ENCODE measurements around the gene PPP6R3. TPM values are rescaled to one million over a fixed set of nuclear protein-coding genes. Genes with fewer than 3 reads are reported as not detected.

Gene PPP6R3
- total RNA-seq, 1 donor: 232 TPM

DNA sequence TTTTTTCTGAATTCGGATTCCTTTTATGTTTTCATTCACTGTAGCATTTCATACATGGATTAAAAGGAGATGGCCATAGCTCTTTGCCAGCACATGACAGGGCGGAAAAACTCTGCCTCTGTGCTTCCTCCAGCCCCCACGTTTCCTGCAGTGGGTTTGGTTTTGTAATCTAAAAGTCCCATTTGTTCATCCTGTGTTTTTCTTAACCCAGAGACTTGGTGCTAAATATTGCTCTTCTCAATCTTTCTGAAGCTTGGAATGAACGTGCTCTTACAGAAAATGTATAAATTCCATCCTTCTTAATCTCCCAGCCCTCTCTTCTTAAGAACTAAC is 89.9 kb downstream of the PPP6R3 start:
- Histone ChIP-seq H3K4me1 (ENCODE audit: insufficient read depth, low read length) (peaks cover 52% of the 10 kb centered on the region), H3K9me3 (ENCODE audit: low read depth, low read length) (no peaks in the 10 kb centered on the region), H3K27me3 (ENCODE audit: insufficient read depth, low read length) (no peaks in the 10 kb centered on the region), H3K4me3 (ENCODE audit: low read length) (no peak overlapping the region)

DNA sequence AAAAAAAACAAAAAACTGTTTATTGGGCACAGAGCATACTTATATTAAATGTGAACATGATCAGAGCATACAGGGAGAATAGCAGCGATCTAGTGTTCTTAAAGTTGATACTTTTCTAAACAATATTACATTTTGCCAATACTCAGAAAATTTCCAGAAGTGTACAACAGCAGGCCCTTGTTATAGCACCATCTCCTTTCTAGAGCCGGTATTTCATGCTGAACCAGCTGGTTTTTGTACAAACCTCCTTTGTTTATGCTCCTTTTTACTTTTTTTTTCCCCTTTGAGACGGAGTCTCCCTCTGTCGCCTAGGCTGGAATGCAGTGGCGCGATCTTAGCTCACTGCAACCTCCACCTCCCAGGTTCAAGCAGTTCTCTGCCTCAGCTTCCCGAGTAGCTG is 90.7 kb downstream of the PPP6R3 start:
- Histone ChIP-seq H3K4me3 (ENCODE audit: low read length) (no peak overlapping the region), H3K9me3 (ENCODE audit: low read depth, low read length) (no peaks in the 10 kb centered on the region), H3K4me1 (ENCODE audit: insufficient read depth, low read length) (peaks cover 45% of the 10 kb centered on the region), H3K27me3 (ENCODE audit: insufficient read depth, low read length) (no peaks in the 10 kb centered on the region)

DNA sequence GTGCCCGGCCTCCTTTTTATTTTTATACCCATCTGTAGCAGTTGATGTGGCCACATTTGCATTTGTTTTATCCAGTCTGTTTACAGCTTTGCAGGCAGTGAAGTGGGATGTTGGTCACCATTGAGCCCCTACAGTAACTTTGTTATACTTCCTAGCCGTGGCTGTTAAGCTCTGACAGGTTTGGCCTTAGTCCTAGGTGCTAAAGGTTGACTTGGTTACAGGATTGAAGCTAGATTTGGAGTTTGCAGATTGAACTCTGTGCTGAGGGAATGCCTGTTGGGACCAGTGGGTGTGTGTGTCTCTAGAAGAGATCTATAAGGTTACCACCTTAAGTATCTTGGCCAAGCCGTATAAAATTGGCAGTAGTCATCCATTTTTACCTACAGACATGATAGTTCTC is 91.2 kb downstream of the PPP6R3 start:
- Histone ChIP-seq H3K4me3 (ENCODE audit: low read length) (no peak overlapping the region), H3K27me3 (ENCODE audit: insufficient read depth, low read length) (no peaks in the 10 kb centered on the region), H3K9me3 (ENCODE audit: low read depth, low read length) (no peaks in the 10 kb centered on the region), H3K4me1 (ENCODE audit: insufficient read depth, low read length) (peaks cover 39% of the 10 kb centered on the region)

DNA sequence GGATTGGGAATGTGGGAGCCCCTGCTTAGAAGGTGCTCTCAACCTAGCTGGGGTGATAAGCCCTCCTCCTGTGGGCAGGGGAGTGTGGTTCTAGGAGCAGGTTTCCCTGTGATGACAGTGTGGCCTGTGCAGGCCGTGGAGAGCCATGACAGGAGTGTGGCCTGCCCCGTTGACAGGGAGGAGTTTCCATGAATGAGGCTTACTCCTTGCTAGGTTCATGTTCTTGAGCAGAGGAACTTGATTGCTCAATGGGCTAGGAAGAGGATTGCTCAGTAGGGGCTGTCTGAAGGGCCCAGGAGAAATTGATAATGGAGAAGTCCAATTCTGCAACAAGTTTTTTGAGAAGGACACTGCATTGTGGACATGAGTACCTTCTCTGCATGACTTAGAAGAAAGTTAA is 92.0 kb downstream of the PPP6R3 start:
- Histone ChIP-seq H3K27me3 (ENCODE audit: insufficient read depth, low read length) (no peaks in the 10 kb centered on the region), H3K4me1 (ENCODE audit: insufficient read depth, low read length) (peaks cover 39% of the 10 kb centered on the region), H3K4me3 (ENCODE audit: low read length) (no peak overlapping the region), H3K9me3 (ENCODE audit: low read depth, low read length) (no peaks in the 10 kb centered on the region)

DNA sequence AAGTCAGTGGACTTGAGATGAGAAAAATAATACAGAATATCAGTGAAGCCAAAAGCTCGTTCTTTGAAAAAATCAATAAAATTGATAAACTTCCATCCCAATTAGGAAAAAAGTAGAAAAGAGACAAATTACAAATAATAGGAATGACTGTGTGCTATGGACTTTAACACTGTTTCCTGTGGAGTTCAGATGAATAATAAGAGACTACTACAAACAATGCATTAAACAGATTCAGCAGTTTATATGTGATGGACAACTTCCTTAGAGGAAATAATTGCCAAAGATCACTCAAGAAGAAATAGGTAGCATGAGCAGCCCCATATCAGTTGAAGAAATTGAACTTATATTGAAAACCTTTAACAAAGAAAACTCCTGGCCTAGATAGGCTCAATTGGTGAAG is 99.7 kb downstream of the PPP6R3 start:
- Histone ChIP-seq H3K4me1 (ENCODE audit: insufficient read depth, low read length) (no peaks in the 10 kb centered on the region), H3K27me3 (ENCODE audit: insufficient read depth, low read length) (no peaks in the 10 kb centered on the region), H3K4me3 (ENCODE audit: low read length) (no peak overlapping the region), H3K9me3 (ENCODE audit: low read depth, low read length) (no peaks in the 10 kb centered on the region)

DNA sequence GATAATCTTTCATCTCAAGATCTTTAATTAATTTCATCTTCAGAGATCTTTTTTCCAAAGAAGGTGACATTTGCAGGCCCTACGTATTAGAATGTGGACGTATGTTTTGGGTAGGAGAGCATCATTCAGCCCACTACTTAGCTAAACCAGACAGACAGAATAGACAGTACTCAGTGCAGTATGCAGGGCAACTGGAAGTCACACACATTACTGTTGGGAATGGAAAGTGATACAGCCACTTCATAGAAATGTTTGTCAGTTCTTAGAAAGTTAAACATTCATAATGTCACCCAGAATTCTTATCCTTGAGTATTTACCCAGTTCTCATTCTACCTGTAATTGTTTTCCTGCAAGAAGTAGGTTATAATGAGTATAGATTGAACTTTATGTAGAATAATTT is 102.9 kb downstream of the PPP6R3 start:
- Histone ChIP-seq H3K4me1 (ENCODE audit: insufficient read depth, low read length) (peaks cover 9% of the 10 kb centered on the region), H3K27me3 (ENCODE audit: insufficient read depth, low read length) (no peaks in the 10 kb centered on the region), H3K4me3 (ENCODE audit: low read length) (no peak overlapping the region)

DNA sequence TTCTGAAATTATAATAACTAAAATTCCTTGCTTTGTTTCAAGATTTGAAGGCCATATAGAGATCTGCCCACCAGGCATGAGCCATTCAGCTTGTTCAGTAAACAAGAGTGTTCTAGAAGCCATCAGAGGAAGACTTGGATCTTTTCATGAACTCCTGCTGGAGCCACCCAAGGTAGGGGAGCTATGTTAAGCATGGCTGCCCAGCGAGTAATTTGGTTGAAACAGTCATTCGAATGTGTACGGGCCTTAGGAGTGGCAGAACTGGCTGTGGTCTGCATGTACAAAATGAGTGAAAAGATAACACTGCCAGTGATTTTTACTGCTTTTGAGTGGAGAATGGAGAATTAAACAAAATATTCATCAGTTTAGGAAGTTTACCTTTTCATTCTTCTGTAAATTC is 103.7 kb downstream of the PPP6R3 start:
- Histone ChIP-seq H3K4me3 (ENCODE audit: low read length) (no peak overlapping the region), H3K9me3 (ENCODE audit: low read depth, low read length) (no peaks in the 10 kb centered on the region), H3K27me3 (ENCODE audit: insufficient read depth, low read length) (no peaks in the 10 kb centered on the region), H3K4me1 (ENCODE audit: insufficient read depth, low read length) (peaks cover 9% of the 10 kb centered on the region)

More for the DNA sequence above, 102.9 kb downstream of the PPP6R3 start:
- H3K9me3 ChIP-seq (ENCODE audit: low read depth, low read length): no peaks in the 10 kb centered on the region

DNA sequence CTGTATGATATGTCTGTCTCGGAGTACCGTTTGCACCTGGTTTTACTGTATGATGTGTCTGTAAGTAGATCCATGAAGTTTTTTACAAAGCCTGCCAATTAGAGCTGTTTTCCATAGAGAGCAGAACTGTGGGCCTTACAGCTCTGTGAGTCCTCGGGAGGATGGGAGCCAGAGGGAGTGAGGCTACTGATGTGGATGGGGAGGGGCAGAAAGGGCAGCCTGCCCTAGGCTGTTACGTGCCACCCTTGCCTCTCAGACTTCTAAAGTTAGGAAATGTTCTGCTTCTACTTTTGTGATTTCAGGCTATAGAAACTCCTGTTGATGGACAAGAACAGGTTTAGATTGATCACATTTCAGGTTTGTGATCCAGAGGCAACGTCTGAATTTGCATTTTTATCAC is 105.2 kb downstream of the PPP6R3 start:
- Histone ChIP-seq H3K27me3 (ENCODE audit: insufficient read depth, low read length) (no peaks in the 10 kb centered on the region), H3K4me1 (ENCODE audit: insufficient read depth, low read length) (peaks cover 9% of the 10 kb centered on the region), H3K4me3 (ENCODE audit: low read length) (no peak overlapping the region), H3K9me3 (ENCODE audit: low read depth, low read length) (no peaks in the 10 kb centered on the region)

DNA sequence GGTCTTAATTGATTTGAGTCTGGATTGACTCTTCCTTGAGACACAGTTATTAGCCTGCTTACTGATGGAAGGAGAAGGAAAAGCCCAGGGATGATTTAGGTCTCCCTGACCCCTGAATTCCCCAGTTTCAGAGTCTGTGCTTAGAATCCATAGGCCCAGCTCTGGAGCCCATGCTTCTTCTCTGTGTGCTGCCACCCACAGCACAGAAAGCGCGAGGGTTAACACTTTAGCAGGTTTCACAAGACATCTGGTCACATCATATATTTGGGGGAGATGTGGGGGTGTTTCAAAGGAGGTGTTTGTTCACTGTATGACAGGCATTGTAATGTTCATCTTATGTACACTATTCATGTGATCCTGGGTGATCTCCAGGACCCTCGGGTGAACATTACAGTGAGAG is 107.0 kb downstream of the PPP6R3 start:
- H3K4me3 ChIP-seq (ENCODE audit: low read length): no peak overlapping the region
- no peaks in the 10 kb centered on the region for H3K27me3 ChIP-seq (ENCODE audit: insufficient read depth, low read length)
- peaks cover 9% of the 10 kb centered on the region for H3K4me1 ChIP-seq (ENCODE audit: insufficient read depth, low read length)
- no peaks in the 10 kb centered on the region for H3K9me3 ChIP-seq (ENCODE audit: low read depth, low read length)

DNA sequence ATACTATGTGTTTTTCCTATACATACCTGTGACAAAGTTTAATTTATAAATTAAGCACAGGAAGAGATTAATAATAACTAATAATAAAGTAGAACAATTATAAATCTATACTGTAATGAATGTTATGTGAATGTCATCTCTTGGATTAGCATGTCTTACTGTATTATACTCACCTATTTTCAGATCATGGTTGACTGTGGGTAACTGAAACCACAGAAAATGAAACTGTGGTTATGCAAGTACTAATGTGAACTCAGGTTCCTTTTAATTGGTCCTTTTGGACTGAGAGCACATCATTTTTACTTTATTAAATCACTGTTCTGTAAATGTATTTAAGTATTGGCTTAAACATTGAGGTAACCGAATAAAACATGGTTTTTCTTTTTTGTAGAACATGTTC is 108.8 kb downstream of the PPP6R3 start:
- no peaks in the 10 kb centered on the region for H3K9me3 ChIP-seq (ENCODE audit: low read depth, low read length)
- H3K4me3 ChIP-seq (ENCODE audit: low read length): no peak overlapping the region
- no peaks in the 10 kb centered on the region for H3K27me3 ChIP-seq (ENCODE audit: insufficient read depth, low read length)
- peaks cover 9% of the 10 kb centered on the region for H3K4me1 ChIP-seq (ENCODE audit: insufficient read depth, low read length)

DNA sequence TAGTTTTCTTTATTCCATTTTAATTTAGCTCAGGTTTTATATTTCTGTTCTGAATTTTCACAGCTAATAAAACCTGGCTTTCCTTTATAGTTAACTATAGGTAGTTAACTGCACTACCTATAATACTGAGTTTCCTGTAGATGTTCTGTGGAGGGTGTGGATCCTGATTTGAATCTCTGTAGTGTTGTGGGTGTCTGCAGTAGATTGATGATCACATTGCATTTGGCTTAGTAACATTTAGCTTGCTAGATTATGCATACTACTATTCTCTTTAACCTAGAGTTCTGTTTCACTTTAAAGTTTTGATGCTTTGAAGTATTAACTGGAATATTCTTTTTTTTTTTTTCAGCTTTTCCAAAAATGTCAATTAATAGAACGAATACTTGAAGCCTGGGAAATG is 110.1 kb downstream of the PPP6R3 start:
- Histone ChIP-seq H3K4me1 (ENCODE audit: insufficient read depth, low read length) (peaks cover 6% of the 10 kb centered on the region), H3K9me3 (ENCODE audit: low read depth, low read length) (no peaks in the 10 kb centered on the region), H3K27me3 (ENCODE audit: insufficient read depth, low read length) (no peaks in the 10 kb centered on the region), H3K4me3 (ENCODE audit: low read length) (no peak overlapping the region)

DNA sequence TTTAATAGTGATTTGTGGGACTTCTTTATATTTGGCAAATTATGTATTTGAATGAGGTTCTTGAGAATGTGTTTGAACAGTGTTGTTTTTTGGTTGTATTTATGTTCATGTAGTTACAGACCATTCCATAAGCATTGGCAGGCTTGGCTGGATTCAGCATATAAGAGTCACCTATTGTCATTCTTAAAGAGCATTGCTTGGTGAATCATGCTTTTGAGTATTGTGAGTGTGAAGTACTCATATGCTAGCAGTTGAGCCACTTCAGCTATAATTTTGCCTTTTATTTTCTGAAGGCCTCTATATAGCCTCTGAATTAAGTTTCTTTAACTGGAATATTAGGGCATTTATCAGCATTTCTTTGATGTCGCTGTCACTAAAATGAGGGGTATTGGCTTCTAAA is 113.8 kb downstream of the PPP6R3 start:
- no peaks in the 10 kb centered on the region for H3K4me1 ChIP-seq (ENCODE audit: insufficient read depth, low read length)
- no peak overlapping the region for H3K4me3 ChIP-seq (ENCODE audit: low read length)
- H3K27me3 ChIP-seq (ENCODE audit: insufficient read depth, low read length): no peaks in the 10 kb centered on the region
- no peaks in the 10 kb centered on the region for H3K9me3 ChIP-seq (ENCODE audit: low read depth, low read length)

DNA sequence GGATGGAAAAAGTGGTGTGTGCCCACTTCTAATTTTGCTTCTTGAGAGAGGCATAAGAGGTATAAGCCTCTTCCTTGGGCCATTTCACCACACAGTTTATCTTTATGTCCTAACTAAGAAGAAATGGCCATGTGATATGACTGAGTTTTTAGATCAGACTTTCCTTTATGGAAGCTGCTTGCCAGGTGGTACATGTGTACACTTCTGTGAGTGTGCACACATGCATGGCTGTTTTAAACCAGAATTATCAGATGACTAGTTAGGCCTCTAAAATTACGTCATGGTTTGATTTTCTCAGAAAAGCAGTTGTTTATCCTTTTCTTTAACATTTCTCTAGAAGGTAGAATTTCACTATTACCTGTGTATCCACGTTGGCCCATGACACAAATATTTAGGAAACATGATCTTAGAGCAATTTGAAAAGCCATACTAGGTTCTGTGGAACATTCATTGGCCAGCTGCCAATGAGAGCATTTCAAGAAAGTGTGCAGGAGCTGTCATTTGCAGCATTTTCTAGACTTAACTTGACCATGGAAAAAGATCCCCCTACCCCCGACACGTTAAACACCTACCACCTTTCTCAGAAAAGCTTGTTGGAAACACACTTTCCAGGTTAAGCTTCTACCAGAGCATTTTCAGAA is 114.6 kb downstream of the PPP6R3 start:
- H3K4me1 ChIP-seq (ENCODE audit: insufficient read depth, low read length): no peaks in the 10 kb centered on the region

DNA sequence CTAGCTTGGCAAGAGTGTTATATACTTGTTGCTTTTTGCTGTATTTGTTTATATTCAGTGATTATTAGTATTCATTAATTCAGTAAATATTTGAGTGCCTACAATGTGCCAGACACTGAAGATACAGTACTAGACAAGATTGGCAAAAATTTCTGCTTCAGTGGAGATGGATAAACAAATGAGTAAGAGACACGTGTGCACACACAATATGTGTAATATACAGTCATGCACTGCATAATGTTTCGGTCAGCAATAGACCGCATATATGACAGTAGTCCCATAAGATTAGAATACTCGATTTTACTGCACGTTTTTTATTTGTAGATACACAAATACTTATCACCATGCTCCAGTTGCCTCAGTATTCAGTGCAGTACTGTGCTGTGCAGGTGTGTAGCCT is 118.9 kb downstream of the PPP6R3 start:
- H3K4me3 ChIP-seq (ENCODE audit: low read length): no peak overlapping the region
- H3K27me3 ChIP-seq (ENCODE audit: insufficient read depth, low read length): no peaks in the 10 kb centered on the region
- no peaks in the 10 kb centered on the region for H3K9me3 ChIP-seq (ENCODE audit: low read depth, low read length)
- no peaks in the 10 kb centered on the region for H3K4me1 ChIP-seq (ENCODE audit: insufficient read depth, low read length)

More for the DNA sequence above, 114.6 kb downstream of the PPP6R3 start:
- no peaks in the 10 kb centered on the region for H3K27me3 ChIP-seq (ENCODE audit: insufficient read depth, low read length)
- H3K9me3 ChIP-seq (ENCODE audit: low read depth, low read length): no peaks in the 10 kb centered on the region
- no peak overlapping the region for H3K4me3 ChIP-seq (ENCODE audit: low read length)

DNA sequence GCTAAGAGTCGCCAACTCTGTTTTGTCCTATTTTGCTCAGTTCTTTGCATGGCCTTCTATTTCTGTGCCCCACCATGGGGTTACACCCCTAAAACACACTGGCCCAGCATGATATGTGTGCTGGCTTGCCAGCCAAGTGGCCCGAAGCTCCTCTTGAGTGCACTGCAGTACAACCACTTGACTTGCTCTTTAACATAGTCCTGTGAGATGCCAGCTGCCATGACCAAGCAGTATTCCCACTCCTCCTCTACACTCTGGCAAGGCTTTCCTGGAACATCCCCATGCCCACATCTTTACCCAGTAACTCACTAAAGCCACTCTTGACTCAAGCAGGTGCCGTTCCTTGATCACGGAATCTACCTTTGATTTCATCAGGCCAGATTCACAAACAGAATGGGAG is 120.9 kb downstream of the PPP6R3 start:
- no peaks in the 10 kb centered on the region for H3K4me1 ChIP-seq (ENCODE audit: insufficient read depth, low read length)
- H3K9me3 ChIP-seq (ENCODE audit: low read depth, low read length): no peaks in the 10 kb centered on the region
- no peak overlapping the region for H3K4me3 ChIP-seq (ENCODE audit: low read length)
- no peaks in the 10 kb centered on the region for H3K27me3 ChIP-seq (ENCODE audit: insufficient read depth, low read length)

DNA sequence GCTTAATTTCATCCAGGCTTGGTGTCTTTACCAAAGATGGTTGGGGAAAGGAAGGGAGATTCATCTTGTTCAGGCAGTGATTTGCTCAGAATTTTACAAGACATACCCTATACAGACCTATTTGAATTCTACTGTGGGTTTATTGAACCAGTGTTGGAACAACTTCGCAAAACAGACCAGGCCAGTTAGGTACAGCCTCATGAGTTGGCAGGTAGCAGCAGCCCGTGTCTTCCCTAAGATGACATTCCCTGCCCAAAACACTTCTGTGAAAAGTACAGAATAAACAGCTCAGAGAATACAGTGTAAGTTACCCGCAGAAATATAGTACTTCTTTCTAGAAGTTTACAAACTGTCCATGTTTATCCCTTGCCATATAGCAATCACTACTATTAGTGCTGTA is 121.3 kb downstream of the PPP6R3 start:
- no peaks in the 10 kb centered on the region for H3K4me1 ChIP-seq (ENCODE audit: insufficient read depth, low read length)
- no peaks in the 10 kb centered on the region for H3K27me3 ChIP-seq (ENCODE audit: insufficient read depth, low read length)
- no peaks in the 10 kb centered on the region for H3K9me3 ChIP-seq (ENCODE audit: low read depth, low read length)
- H3K4me3 ChIP-seq (ENCODE audit: low read length): no peak overlapping the region
